ENCODE results near the gene FYN.

- TF ChIP-seq, protein P1, sequence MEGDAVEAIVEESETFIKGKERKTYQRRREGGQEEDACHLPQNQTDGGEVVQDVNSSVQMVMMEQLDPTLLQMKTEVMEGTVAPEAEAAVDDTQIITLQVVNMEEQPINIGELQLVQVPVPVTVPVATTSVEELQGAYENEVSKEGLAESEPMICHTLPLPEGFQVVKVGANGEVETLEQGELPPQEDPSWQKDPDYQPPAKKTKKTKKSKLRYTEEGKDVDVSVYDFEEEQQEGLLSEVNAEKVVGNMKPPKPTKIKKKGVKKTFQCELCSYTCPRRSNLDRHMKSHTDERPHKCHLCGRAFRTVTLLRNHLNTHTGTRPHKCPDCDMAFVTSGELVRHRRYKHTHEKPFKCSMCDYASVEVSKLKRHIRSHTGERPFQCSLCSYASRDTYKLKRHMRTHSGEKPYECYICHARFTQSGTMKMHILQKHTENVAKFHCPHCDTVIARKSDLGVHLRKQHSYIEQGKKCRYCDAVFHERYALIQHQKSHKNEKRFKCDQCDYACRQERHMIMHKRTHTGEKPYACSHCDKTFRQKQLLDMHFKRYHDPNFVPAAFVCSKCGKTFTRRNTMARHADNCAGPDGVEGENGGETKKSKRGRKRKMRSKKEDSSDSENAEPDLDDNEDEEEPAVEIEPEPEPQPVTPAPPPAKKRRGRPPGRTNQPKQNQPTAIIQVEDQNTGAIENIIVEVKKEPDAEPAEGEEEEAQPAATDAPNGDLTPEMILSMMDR (IDR thresholded peaks at IDR 0.05) = no peak
- TF ChIP-seq POLR2A (IDR thresholded peaks at IDR 0.05) = no peak
Measured at GRCh38 chr6:111841822-111842221, 31.4 kb downstream of the FYN start.
